GM12878 (cell line): ENCODE measurements around the gene MTIF3.

Experiments used
- CTCF ChIP-seq, 3 experiments: IDR thresholded peaks in 2 of 3; conservative IDR thresholded peaks in 1 of 3; 2 replicates each; pipeline ENCODE4 v1.5.1; 2011; ENCODE audit warnings: low read depth in 3 of 3, low read length in 3 of 3, mild to moderate bottlenecking in 3 of 3, control low read depth in 2 of 3, moderate library complexity in 2 of 3, inconsistent platforms in 1 of 3, mixed read lengths in 1 of 3; ENCODE audit not compliant: control insufficient read depth in 2 of 3, insufficient read depth in 1 of 3; ENCODE audit errors: extremely low read depth in 1 of 3
- HDAC6 ChIP-seq: fragments of 200-600 bp; sonication (generic); IDR thresholded peaks from one replicate; pipeline ENCODE4 v1.8.0; 2017; ENCODE audit warnings: antibody characterized with exemption; ENCODE audit not compliant: unreplicated experiment
- SMAD5 ChIP-seq: IDR thresholded peaks from 2 replicates; pipeline ENCODE4 v1.6.1; 2016; ENCODE audit warnings: antibody characterized with exemption, low read depth

- no peak for TF ChIP-seq HDAC6
- no peak for TF ChIP-seq SMAD5
- TF ChIP-seq CTCF (IDR thresholded peaks at IDR 0.05 in 2 of 3, conservative IDR thresholded peaks at IDR 0.05 in 1 of 3; ENCODE audit: control insufficient read depth in 2 of 3, extremely low read depth in 1 of 3, insufficient read depth in 1 of 3, low read depth in 3 of 3, low read length in 3 of 3): no peak
Measured at GRCh38 chr13:27401210-27401609, 49.2 kb downstream of the MTIF3 start.
